PC-3 (cell line): ENCODE measurements around the gene PRRX1.

Experiments
- CTCF ChIP-seq: fragments of 300-600 bp; sonication (generic); conservative IDR thresholded peaks from 2 replicates; pipeline ENCODE4 v1.5.1; 2017; ENCODE audit warnings: antibody characterized with exemption, low read depth, mild to moderate bottlenecking, low read length
- EZH2phosphoT487 ChIP-seq: fragments of 300-600 bp; sonication (generic); IDR thresholded peaks from 2 replicates; pipeline ENCODE4 v1.6.1; 2018; ENCODE audit warnings: mild to moderate bottlenecking, antibody characterized with exemption, low read length, borderline replicate concordance

GRCh38 chr1:170727963-170728362 lies 64.0 kb downstream of the PRRX1 start:
- no peak for TF ChIP-seq CTCF
- no peak for TF ChIP-seq EZH2phosphoT487
